Measurements from ENCODE around the gene ZDHHC11B.
"Not testable (repeated sequence)": the region's sequence is repeated elsewhere in the genome, so short reads cannot be mapped to it uniquely, and the experiment has no call there.

DNA sequence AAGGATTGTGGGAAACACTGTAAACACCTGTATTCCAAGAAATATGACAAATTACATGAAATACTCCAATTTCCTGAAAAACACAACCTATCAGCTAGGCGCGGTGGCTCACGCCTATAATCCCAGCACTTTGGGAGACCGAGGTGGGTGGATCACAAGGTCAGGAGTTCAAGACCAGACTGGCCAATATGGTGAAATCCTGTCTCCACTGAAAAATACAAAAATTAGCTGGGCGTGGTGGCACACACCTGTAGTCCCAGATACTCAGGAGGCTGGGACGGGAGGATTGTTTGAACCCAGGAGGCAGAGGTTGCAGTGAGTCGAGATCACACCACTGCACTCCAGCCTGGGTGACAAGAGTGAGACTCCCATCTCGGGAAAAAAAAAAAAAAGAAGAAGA is 21.5 kb downstream of the ZDHHC11B start:
- not testable (repeated sequence) for TF ChIP-seq POLR2A (IDR thresholded peaks at IDR 0.05; ENCODE audit: low read depth); POLR2AphosphoS5 (IDR thresholded peaks at IDR 0.05); EP300 (IDR thresholded peaks at IDR 0.05)
- TF ChIP-seq, protein P1, sequence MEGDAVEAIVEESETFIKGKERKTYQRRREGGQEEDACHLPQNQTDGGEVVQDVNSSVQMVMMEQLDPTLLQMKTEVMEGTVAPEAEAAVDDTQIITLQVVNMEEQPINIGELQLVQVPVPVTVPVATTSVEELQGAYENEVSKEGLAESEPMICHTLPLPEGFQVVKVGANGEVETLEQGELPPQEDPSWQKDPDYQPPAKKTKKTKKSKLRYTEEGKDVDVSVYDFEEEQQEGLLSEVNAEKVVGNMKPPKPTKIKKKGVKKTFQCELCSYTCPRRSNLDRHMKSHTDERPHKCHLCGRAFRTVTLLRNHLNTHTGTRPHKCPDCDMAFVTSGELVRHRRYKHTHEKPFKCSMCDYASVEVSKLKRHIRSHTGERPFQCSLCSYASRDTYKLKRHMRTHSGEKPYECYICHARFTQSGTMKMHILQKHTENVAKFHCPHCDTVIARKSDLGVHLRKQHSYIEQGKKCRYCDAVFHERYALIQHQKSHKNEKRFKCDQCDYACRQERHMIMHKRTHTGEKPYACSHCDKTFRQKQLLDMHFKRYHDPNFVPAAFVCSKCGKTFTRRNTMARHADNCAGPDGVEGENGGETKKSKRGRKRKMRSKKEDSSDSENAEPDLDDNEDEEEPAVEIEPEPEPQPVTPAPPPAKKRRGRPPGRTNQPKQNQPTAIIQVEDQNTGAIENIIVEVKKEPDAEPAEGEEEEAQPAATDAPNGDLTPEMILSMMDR (IDR thresholded peaks at IDR 0.05) = not testable (repeated sequence)

Measured in esophagus muscularis mucosa (tissue), 4 donors.